OCI-LY1 (cell line): ENCODE data around the gene ST3GAL5.

Source experiments
- H2AFZ ChIP-seq: fragments of 200-600 bp; sonication (generic), shearing (Covaris generic); 2 replicates; pipeline ENCODE4 v1.6.0; 2014; ENCODE audit warnings: antibody characterized with exemption, mild to moderate bottlenecking, low read length
- H3F3A ChIP-seq: fragments of 200-600 bp; sonication (generic), shearing (Covaris generic); 2 replicates; pipeline ENCODE4 v1.6.0; 2014; ENCODE audit warnings: mild to moderate bottlenecking, antibody characterized with exemption, low read length, moderate library complexity; ENCODE audit not compliant: insufficient read depth
- H3K27ac ChIP-seq: fragments of 200-600 bp; sonication (generic); 2 replicates; pipeline ENCODE4 v1.5.1; 2014; ENCODE audit warnings: low read length, mixed run types, mild to moderate bottlenecking, low read depth; ENCODE audit not compliant: poor library complexity, severe bottlenecking
- H3K27me3 ChIP-seq: fragments of 200-600 bp; sonication (generic); 2 replicates; pipeline ENCODE4 v1.6.0; 2014; ENCODE audit warnings: antibody characterized with exemption, mild to moderate bottlenecking, low read length, moderate library complexity; ENCODE audit not compliant: insufficient read depth
- H3K36me3 ChIP-seq: fragments of 200-600 bp; sonication (generic); 2 replicates; pipeline ENCODE4 v1.6.1; 2014; ENCODE audit warnings: mild to moderate bottlenecking, antibody characterized with exemption, low read length, moderate library complexity, mixed read lengths; ENCODE audit not compliant: insufficient read depth
- H3K4me1 ChIP-seq: fragments of 200-600 bp; sonication (generic); 2 replicates; pipeline ENCODE4 v1.5.1; 2014; ENCODE audit warnings: mild to moderate bottlenecking, low read length, moderate library complexity; ENCODE audit not compliant: insufficient read depth, severe bottlenecking
- H3K4me2 ChIP-seq: fragments of 200-600 bp; sonication (generic), shearing (Covaris generic); 2 replicates; pipeline ENCODE4 v1.6.1; 2014; ENCODE audit warnings: low read length
- H3K4me3 ChIP-seq: fragments of 200-600 bp; sonication (generic); 2 replicates; pipeline ENCODE4 v1.5.1; 2014; ENCODE audit warnings: low read length, low read depth, mild to moderate bottlenecking, mixed read lengths; ENCODE audit not compliant: poor library complexity, severe bottlenecking
- H3K79me2 ChIP-seq: fragments of 200-600 bp; shearing (Covaris generic); 2 replicates; pipeline ENCODE4 v1.6.1; 2016; ENCODE audit warnings: mixed run types, low read length, mixed read lengths; ENCODE audit not compliant: insufficient read depth
- H3K9ac ChIP-seq: fragments of 200-600 bp; sonication (generic), shearing (Covaris generic); 2 replicates; pipeline ENCODE4 v1.6.1; 2014; ENCODE audit warnings: mild to moderate bottlenecking, low read length, mixed read lengths
- H3K9me2 ChIP-seq: fragments of 200-600 bp; sonication (generic), shearing (Covaris generic); 2 replicates; pipeline ENCODE4 v1.6.1; 2014; ENCODE audit warnings: low read depth, mild to moderate bottlenecking, low read length, mixed read lengths
- H3K9me3 ChIP-seq: fragments of 200-600 bp; shearing (Covaris generic); 2 replicates; pipeline ENCODE4 v1.6.1; 2014; ENCODE audit warnings: low read length, mixed read lengths
- H4K20me1 ChIP-seq: fragments of 200-600 bp; sonication (generic), shearing (Covaris generic); 2 replicates; pipeline ENCODE4 v1.6.0; 2016; ENCODE audit warnings: mild to moderate bottlenecking, low read length; ENCODE audit not compliant: insufficient read depth
- EZH2 ChIP-seq: fragments of 200-600 bp; sonication (generic), shearing (Covaris generic); IDR thresholded peaks from 2 replicates; pipeline ENCODE4 v1.8.0; 2017; ENCODE audit warnings: borderline replicate concordance, mixed run types, mild to moderate bottlenecking, antibody characterized with exemption, low read length, moderate library complexity, mixed read lengths
- TF ChIP-seq, protein P1 (sequence below): fragments of 200-600 bp; sonication (generic), shearing (Covaris generic); IDR thresholded peaks from 2 replicates; pipeline ENCODE4 v1.5.1; 2017; ENCODE audit warnings: mild to moderate bottlenecking, antibody characterized with exemption, low read length, moderate library complexity, mixed read lengths

Gene ST3GAL5

GRCh38 chr2:85852937-85853498 lies 35.8 kb downstream of the ST3GAL5 start:
- peaks cover 6% of the 10 kb centered on the region; the same call in 1 of the 2 replicates for H3K9me3 ChIP-seq
- H3K4me1 ChIP-seq: peaks cover 30% of the 10 kb centered on the region
- no peaks in the 10 kb centered on the region for H3K27me3 ChIP-seq
- H3F3A ChIP-seq: no peaks in the 10 kb centered on the region; the same call in 1 of the 2 replicates
- peak overlapping the region; percentile 83 for H3K27ac ChIP-seq
- peak overlapping the region; percentile 60 for H3K9ac ChIP-seq
- peak overlapping the region; percentile 75 for H3K4me2 ChIP-seq
- peak overlapping the region; percentile 44; the same call in 1 of the 2 replicates for H2AFZ ChIP-seq
- no peaks in the 10 kb centered on the region for H3K79me2 ChIP-seq
- peak overlapping the region; percentile 47 for H3K4me3 ChIP-seq
- no peaks in the 10 kb centered on the region for H4K20me1 ChIP-seq
- TF ChIP-seq, protein P1, sequence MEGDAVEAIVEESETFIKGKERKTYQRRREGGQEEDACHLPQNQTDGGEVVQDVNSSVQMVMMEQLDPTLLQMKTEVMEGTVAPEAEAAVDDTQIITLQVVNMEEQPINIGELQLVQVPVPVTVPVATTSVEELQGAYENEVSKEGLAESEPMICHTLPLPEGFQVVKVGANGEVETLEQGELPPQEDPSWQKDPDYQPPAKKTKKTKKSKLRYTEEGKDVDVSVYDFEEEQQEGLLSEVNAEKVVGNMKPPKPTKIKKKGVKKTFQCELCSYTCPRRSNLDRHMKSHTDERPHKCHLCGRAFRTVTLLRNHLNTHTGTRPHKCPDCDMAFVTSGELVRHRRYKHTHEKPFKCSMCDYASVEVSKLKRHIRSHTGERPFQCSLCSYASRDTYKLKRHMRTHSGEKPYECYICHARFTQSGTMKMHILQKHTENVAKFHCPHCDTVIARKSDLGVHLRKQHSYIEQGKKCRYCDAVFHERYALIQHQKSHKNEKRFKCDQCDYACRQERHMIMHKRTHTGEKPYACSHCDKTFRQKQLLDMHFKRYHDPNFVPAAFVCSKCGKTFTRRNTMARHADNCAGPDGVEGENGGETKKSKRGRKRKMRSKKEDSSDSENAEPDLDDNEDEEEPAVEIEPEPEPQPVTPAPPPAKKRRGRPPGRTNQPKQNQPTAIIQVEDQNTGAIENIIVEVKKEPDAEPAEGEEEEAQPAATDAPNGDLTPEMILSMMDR: no peak
- TF ChIP-seq EZH2: no peak
- H3K9me2 ChIP-seq: no peaks in the 10 kb centered on the region
- H3K36me3 ChIP-seq: peaks cover 16% of the 10 kb centered on the region

- Histone ChIP-seq H3K36me3 (peaks cover 16% of the 10 kb centered on the region), H3K4me3 (peak overlapping the region; percentile 47), H3K9ac (peak overlapping the region; percentile 60), H3K9me2 (no peaks in the 10 kb centered on the region), H4K20me1 (no peaks in the 10 kb centered on the region), H3K4me1 (peaks cover 30% of the 10 kb centered on the region), H3K9me3 (peaks cover 6% of the 10 kb centered on the region; the same call in 1 of the 2 replicates), H3K79me2 (no peaks in the 10 kb centered on the region), H3F3A (no peaks in the 10 kb centered on the region; the same call in 1 of the 2 replicates), H3K27ac (peak overlapping the region; percentile 83), H3K27me3 (no peaks in the 10 kb centered on the region), H2AFZ (peak overlapping the region; percentile 44; the same call in 1 of the 2 replicates), H3K4me2 (peak overlapping the region; percentile 75)
- TF ChIP-seq EZH2: no peak
- TF ChIP-seq, protein P1: no peak
Observed at GRCh38 chr2:85852152-85852840, 36.5 kb downstream of the ST3GAL5 start.

DNA sequence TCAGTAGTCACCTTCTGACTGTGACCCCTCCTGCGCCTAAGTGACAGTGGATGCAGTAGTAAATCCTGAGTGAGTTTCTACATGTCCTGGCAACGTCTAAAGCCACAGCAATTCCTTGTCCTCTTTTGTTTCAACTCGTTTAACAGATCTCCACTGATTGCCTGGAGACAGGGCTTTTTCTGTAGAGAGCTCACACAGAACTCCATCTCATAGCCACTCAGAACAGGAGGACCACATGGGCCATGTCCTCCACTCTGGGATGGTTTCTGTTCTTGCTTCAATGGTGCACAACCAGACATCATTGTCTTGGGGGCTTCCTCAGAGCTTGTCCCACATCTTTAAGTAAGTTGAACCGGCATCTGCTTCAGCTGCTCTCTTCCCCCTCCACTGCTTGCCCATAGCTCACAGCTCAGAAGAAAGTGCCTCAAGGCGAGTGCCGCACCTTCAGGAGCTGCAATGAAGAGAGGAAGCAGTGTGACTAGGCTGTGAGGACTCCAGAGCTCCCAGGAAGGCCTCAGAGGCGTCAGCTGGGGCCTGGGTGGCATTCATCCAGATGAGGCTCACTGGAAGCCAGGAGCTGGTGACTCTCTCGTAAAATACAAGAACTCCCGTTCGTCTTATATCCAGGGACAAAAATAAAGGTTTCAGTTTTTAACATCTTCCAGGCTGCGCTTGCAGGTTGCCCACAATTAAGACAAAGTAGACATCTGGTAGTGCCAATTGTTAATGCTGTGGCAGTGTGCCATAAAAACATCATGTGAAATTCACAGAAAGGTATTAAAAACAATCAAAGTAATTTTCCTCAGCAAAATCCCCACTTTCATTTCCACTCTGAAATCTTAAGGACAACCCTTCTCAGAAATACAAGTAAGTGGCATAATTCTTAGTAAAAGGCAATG lies 37.3 kb downstream of the ST3GAL5 start:
- H3K79me2 ChIP-seq: no peaks in the 10 kb centered on the region
- peak overlapping the region; percentile 83 for H3K27ac ChIP-seq
- peak overlapping the region; percentile 47 for H3K4me3 ChIP-seq
- H3F3A ChIP-seq: no peaks in the 10 kb centered on the region; the same call in 1 of the 2 replicates
- peaks cover 30% of the 10 kb centered on the region for H3K4me1 ChIP-seq
- H3K9ac ChIP-seq: peak overlapping the region; percentile 12; the same call in 1 of the 2 replicates
- H2AFZ ChIP-seq: no peak overlapping the region; the same call in 1 of the 2 replicates
- peaks cover 16% of the 10 kb centered on the region for H3K36me3 ChIP-seq
- H3K4me2 ChIP-seq: peak overlapping the region; percentile 75
- H3K9me2 ChIP-seq: no peaks in the 10 kb centered on the region
- no peak for TF ChIP-seq EZH2
- TF ChIP-seq, protein P1: no peak
- peaks cover 6% of the 10 kb centered on the region; the same call in 1 of the 2 replicates for H3K9me3 ChIP-seq
- no peaks in the 10 kb centered on the region for H4K20me1 ChIP-seq
- H3K27me3 ChIP-seq: no peaks in the 10 kb centered on the region
